NAMALWA (cell line): ENCODE measurements around the gene PRR13.
A peak's percentile ranks its signal among the peaks of the same experiment; 100 is the strongest.
"Not testable (repeated sequence)": the region's sequence is repeated elsewhere in the genome, so short reads cannot be mapped to it uniquely, and the experiment has no call there.

Experiments
- DNase-seq: peaks from one replicate; pipeline ENCODE4 v3.0.0-alpha.2; 2015; ENCODE audit warnings: low spot score

Gene PRR13

GRCh38 chr12:53439582-53439981 is 2.0 kb upstream of the PRR13 start:
- DNase-seq, result not testable (repeated sequence)

- DNase-seq, result no peak
Observed at GRCh38 chr12:53443955-53444354, 2.4 kb downstream of the PRR13 start.

GRCh38 chr12:53444593-53445325 is 3.2 kb downstream of the PRR13 start:
- DNase-seq, result not testable (repeated sequence)

GRCh38 chr12:53450936-53451335 is 9.4 kb downstream of the PRR13 start:
- no peak for DNase-seq

- peak; percentile 99 for DNase-seq
Observed at GRCh38 chr12:53451661-53452158, 10.2 kb downstream of the PRR13 start, which contains the start of gene PCBP2. Gene PCBP2 (plus strand): TSS chr12:53452102. CDS start chr12:53454801, 2,699 bp downstream.

- peak; percentile 74 for DNase-seq
Observed at GRCh38 chr12:53452159-53453077, 10.9 kb downstream of the PRR13 start.

GRCh38 chr12:53453953-53454640 is 12.6 kb downstream of the PRR13 start:
- DNase-seq, result peak; percentile 16

GRCh38 chr12:53454707-53455106 is 13.2 kb downstream of the PRR13 start:
- no peak for DNase-seq

GRCh38 chr12:53456654-53457366 is 15.3 kb downstream of the PRR13 start:
- peak; percentile 32 for DNase-seq

GRCh38 chr12:53459097-53459496 is 17.6 kb downstream of the PRR13 start:
- DNase-seq, result peak; percentile 13

GRCh38 chr12:53461059-53461458 is 19.5 kb downstream of the PRR13 start:
- no peak for DNase-seq

- DNase-seq, result no peak
Observed at GRCh38 chr12:53461591-53461990, 20.1 kb downstream of the PRR13 start.

- no peak for DNase-seq
Observed at GRCh38 chr12:53462935-53463334, 21.4 kb downstream of the PRR13 start.

GRCh38 chr12:53463802-53464560 is 22.4 kb downstream of the PRR13 start:
- DNase-seq, result no peak

GRCh38 chr12:53464685-53465418 is 23.3 kb downstream of the PRR13 start:
- no peak for DNase-seq

GRCh38 chr12:53465679-53466078 is 24.1 kb downstream of the PRR13 start:
- no peak for DNase-seq

GRCh38 chr12:53466640-53467039 is 25.1 kb downstream of the PRR13 start:
- no peak for DNase-seq

- no peak for DNase-seq
Observed at GRCh38 chr12:53467082-53467481, 25.5 kb downstream of the PRR13 start.

- DNase-seq, result no peak
Observed at GRCh38 chr12:53467880-53468279, 26.3 kb downstream of the PRR13 start.

- DNase-seq, result no peak
Observed at GRCh38 chr12:53468282-53468681, 26.7 kb downstream of the PRR13 start.
